HepG2 (cell line): ENCODE results near the gene SKI. TPM values are rescaled to one million over a fixed set of nuclear protein-coding genes. Genes with fewer than 3 reads are reported as not detected.

Experiments used
- ATAC-seq: fragments of 200-7000 bp; cut with Tn5 transposase; 3 replicates; pipeline ENCODE4 v1.9.1; 2020; ENCODE audit warnings: mild to moderate bottlenecking, moderate library complexity
- BruUV-seq: library from RNA; stranded (reverse); fragments of 400-500 nt; replicated peaks from 2 replicates; lab custom pipeline; 2021; lab: Mats Ljungman, UMichigan
- CTCF ChIA-PET: fragments of 300-600 bp; formaldehyde crosslinking; extraction: SDS; loops from one replicate; lab custom pipeline; 2021; ENCODE audit warnings: low total read pairs, inconsistent platforms, low intra/inter-chr PET ratio; lab: Yijun Ruan, JAX
- POLR2A ChIA-PET: fragments of 350-600 bp; sonication (Branson Sonifier 250); formaldehyde crosslinking; loops from one replicate; lab custom pipeline; 2020; ENCODE audit warnings: antibody characterized with exemption, inconsistent platforms; lab: Yijun Ruan, JAX
- DNase-seq: peaks from one replicate; pipeline ENCODE4 v3.0.0-alpha.2; 2015; ENCODE audit warnings: low spot score
- FAIRE-seq: peaks from 3 replicates; lab custom pipeline; 2011; peaks lifted over from hg19 to GRCh38; lab: Jason Lieb, UNC
- H2AFZ ChIP-seq: one replicate; pipeline ENCODE4 v1.6.1; 2011; ENCODE audit warnings: low read length, inconsistent platforms
- H3K27ac ChIP-seq: fragments of 300-600 bp; 3 replicates; pipeline ENCODE4 v1.8.0; 2011; ENCODE audit warnings: mixed run types, mild to moderate bottlenecking, mixed read lengths, low read length, inconsistent platforms; ENCODE audit not compliant: insufficient read depth; ENCODE audit errors: extremely low read length
- H3K27me3 ChIP-seq, 2 experiments: fragments of 200-600 bp in 1 of 2; 2 replicates in 1 of 2; 3 replicates in 1 of 2; pipeline versions ENCODE4 v1.6.0 to v1.8.0; 2011; ENCODE audit warnings: low read length in 2 of 2, mild to moderate bottlenecking in 2 of 2, moderate library complexity in 2 of 2, inconsistent platforms in 1 of 2; ENCODE audit not compliant: insufficient read depth in 2 of 2, control insufficient read depth in 1 of 2
- H3K36me3 ChIP-seq, 2 experiments: fragments of 200-600 bp in 1 of 2; replicated peaks in 1 of 2; 2 replicates in 1 of 2; 3 replicates in 1 of 2; pipeline versions ENCODE4 v1.5.1 to v1.8.0; 2011; ENCODE audit warnings: low read length in 2 of 2, inconsistent platforms in 1 of 2; ENCODE audit not compliant: insufficient read depth in 2 of 2, control insufficient read depth in 1 of 2
- H3K4me1 ChIP-seq: 2 replicates; pipeline ENCODE4 v1.5.1; 2012; ENCODE audit warnings: low read length, inconsistent platforms; ENCODE audit not compliant: insufficient read depth
- H3K4me2 ChIP-seq: 2 replicates; pipeline ENCODE4 v1.6.0; 2011; ENCODE audit warnings: low read depth, low read length, inconsistent platforms
- H3K4me3 ChIP-seq, 3 experiments: fragments of 200-600 bp in 1 of 3; sonication (generic), shearing (Covaris generic) in 1 of 3; replicated peaks in 1 of 3; 2 replicates each; pipeline ENCODE4 v1.5.1; 2011 to 2016; ENCODE audit warnings: low read length in 3 of 3, inconsistent platforms in 2 of 3, low read depth in 2 of 3, mild to moderate bottlenecking in 2 of 3, control low read depth in 1 of 3, mixed read lengths in 1 of 3; ENCODE audit not compliant: insufficient read depth in 1 of 3
- H3K79me2 ChIP-seq: one replicate; pipeline ENCODE4 v1.6.1; 2011; ENCODE audit warnings: low read length, inconsistent platforms; ENCODE audit not compliant: insufficient read depth
- H3K9ac ChIP-seq: 2 replicates; pipeline ENCODE4 v1.6.0; 2011; ENCODE audit warnings: mild to moderate bottlenecking, low read depth, low read length, inconsistent platforms; ENCODE audit not compliant: insufficient read depth
- H3K9me3 ChIP-seq: 2 replicates; pipeline ENCODE4 v1.5.1; 2012; ENCODE audit warnings: mild to moderate bottlenecking, low read length
- H4K20me1 ChIP-seq: 2 replicates; pipeline ENCODE4 v1.6.0; 2011; ENCODE audit warnings: inconsistent platforms, mild to moderate bottlenecking, low read length, moderate library complexity; ENCODE audit not compliant: insufficient read depth
- CENPT ChIP-seq: sonication (generic); formaldehyde crosslinking; IDR thresholded peaks from 2 replicates; pipeline ENCODE4 v1.8.0; 2022; ENCODE audit warnings: low read depth, mild to moderate bottlenecking, moderate library complexity, missing genetic modification reagents
- HNRNPL ChIP-seq: fragments of 200-400 bp; formaldehyde crosslinking; IDR thresholded peaks from 2 replicates; pipeline ENCODE4 v1.6.1; 2017; ENCODE audit warnings: mild to moderate bottlenecking, low read depth, low read length
- MTA1 ChIP-seq: sonication (generic); formaldehyde crosslinking; IDR thresholded peaks from 2 replicates; pipeline ENCODE4 v1.4.0; 2020; ENCODE audit warnings: missing genetic modification reagents, mild to moderate bottlenecking, borderline replicate concordance
- NFATC3 ChIP-seq: sonication (generic); formaldehyde crosslinking; IDR thresholded peaks from 2 replicates; pipeline ENCODE4 v1.5.1; 2020; ENCODE audit warnings: mild to moderate bottlenecking, missing genetic modification reagents
- POLR2G ChIP-seq: fragments of 200-400 bp; formaldehyde crosslinking; IDR thresholded peaks from 2 replicates; pipeline ENCODE4 v1.6.1; 2018; ENCODE audit warnings: mild to moderate bottlenecking, low read depth, low read length, moderate library complexity
- PPARG ChIP-seq: conservative IDR thresholded peaks from 2 replicates; pipeline ENCODE4 v1.6.1; 2016; ENCODE audit warnings: missing biosample characterization, missing genetic modification reagents
- SALL1 ChIP-seq: sonication (generic); formaldehyde crosslinking; IDR thresholded peaks from 2 replicates; pipeline ENCODE4 v1.8.0; 2022; ENCODE audit warnings: mild to moderate bottlenecking, missing genetic modification reagents
- SNAI1 ChIP-seq: sonication (generic); formaldehyde crosslinking; IDR thresholded peaks from 2 replicates; pipeline ENCODE4 v1.5.0; 2020; ENCODE audit warnings: mild to moderate bottlenecking, missing genetic modification reagents, borderline replicate concordance
- XRCC5 ChIP-seq: fragments of 200-400 bp; formaldehyde crosslinking; optimal IDR thresholded peaks from 2 replicates; pipeline ENCODE3; 2017; ENCODE audit warnings: mild to moderate bottlenecking, low read length
- ZNF121 ChIP-seq: sonication (generic); formaldehyde crosslinking; IDR thresholded peaks from 2 replicates; pipeline ENCODE4 v1.5.0; 2020; ENCODE audit warnings: mild to moderate bottlenecking, missing genetic modification reagents
- ZNF367 ChIP-seq: sonication (generic); formaldehyde crosslinking; IDR thresholded peaks from 2 replicates; pipeline ENCODE4 v1.4.0; 2020; ENCODE audit warnings: missing genetic modification reagents, borderline replicate concordance
- WGBS: methylation state at CpG from one replicate; pipeline ENCODE4 v1.1.6; 2017; ENCODE audit warnings: low lambda C conversion rate; 5-methylcytosine and 5-hydroxymethylcytosine counted together
- in situ Hi-C: cut with HindIII; loops from 2 replicates; pipeline ENCODE4 v1.10.0; 2017; ENCODE audit warnings: low pct_unique_long_range_greater_than_20kb; ENCODE audit not compliant: extremely low pct_ligation_motif_present
- intact Hi-C: fragments of 100-400 bp; cut with micrococcal nuclease; formaldehyde crosslinking; loops from one replicate; pipeline ENCODE4 v1.10.0; 2022; ENCODE audit not compliant: unreplicated experiment
- polyA plus RNA-seq, 8 experiments: library from polyadenylated mRNA; depleted of rRNA in 3 of 8; stranded (reverse) in 7 of 8; unstranded in 1 of 8; fragments of >200 nt; fragmentation: Illumina TruSeq in 4 of 8; extraction: Trizol in 4 of 8; gene quantifications; 2 replicates each; pipeline versions ENCODE4 v1.2.1 to v1.2.3, GENCODE V29; 2011 to 2016; ENCODE audit warnings: low read depth in 4 of 8, missing spikeins in 1 of 8, mixed read lengths in 1 of 8; ENCODE audit not compliant: insufficient read depth in 1 of 8
- total RNA-seq, 5 experiments: library from RNA; depleted of rRNA; stranded (reverse); fragments of >200 nt; fragmentation: Illumina TruSeq; extraction: Trizol; gene quantifications; 2 replicates each; pipeline ENCODE4 v1.2.3, GENCODE V29; 2016; ENCODE audit warnings: low read depth in 1 of 5
- TF ChIP-seq, protein P1 (sequence below): sonication (generic); formaldehyde crosslinking; IDR thresholded peaks from 2 replicates; pipeline ENCODE4 v1.9.0; 2021; ENCODE audit warnings: missing genetic modification reagents, mild to moderate bottlenecking, borderline replicate concordance
- TF ChIP-seq, protein P2 (sequence below): IDR thresholded peaks from 2 replicates; pipeline ENCODE4 v1.6.1; 2016; ENCODE audit warnings: low read depth

Gene SKI
- total and polyA plus RNA-seq, 2 of the 13 experiments (the other 11 are each of a cell fraction or from before 2014, with no cell fraction given), result 4.7 to 6.9 TPM

DNA sequence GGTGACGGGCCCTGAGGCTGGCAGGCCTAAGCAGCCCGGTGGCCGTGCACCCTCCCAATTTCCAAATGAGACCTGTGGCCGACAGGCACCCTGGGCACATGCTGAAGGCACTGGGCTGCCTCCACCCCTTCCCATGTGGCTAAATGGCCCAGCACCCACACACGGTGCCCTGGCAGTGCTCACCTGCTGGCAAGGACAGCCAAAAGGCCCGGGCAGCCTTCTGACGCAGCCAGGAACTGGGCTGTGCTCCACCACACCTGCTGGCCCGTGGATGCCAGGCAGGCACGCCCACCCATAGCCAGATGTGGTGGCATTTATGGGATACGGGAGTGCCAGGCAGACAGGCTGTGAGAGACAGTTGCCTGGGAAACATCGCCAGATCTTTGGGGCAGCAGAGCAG is 29.5 kb upstream of the SKI start:
- Histone ChIP-seq H4K20me1 (no peaks in the 10 kb centered on the region), H3K4me2 (peak overlapping the region; percentile 86), H3K9ac (no peak overlapping the region), H3K27ac (no peak overlapping the region), H3K4me1 (peaks cover 75% of the 10 kb centered on the region), H3K4me3 (no peak overlapping the region), H3K36me3 (no peaks in the 10 kb centered on the region), H2AFZ (no peak overlapping the region), H3K9me3 (no peaks in the 10 kb centered on the region), H3K27me3 (peaks cover 0 to 17% of the 10 kb centered on the region in 2 experiments; a peak in 4 of 5 replicates), H3K79me2 (peaks cover 4% of the 10 kb centered on the region)
- POLR2A ChIA-PET, result interaction anchor here (0.5 to 1.5 kb wide), 8 partner anchors 9 to 193 kb away, joined by 3 to 21 read pairs (median 6); partner anchors contain the start of genes MORN1 and RER1
- BruUV-seq, result no TSS peak
- TF ChIP-seq HNRNPL (peak; percentile 74; the same call in 1 of the 2 replicates), ZNF367 (CRISPR knock-in tag) (no peak), XRCC5 (peak; percentile 7), MTA1 (peak; percentile 18; the same call in 1 of the 2 replicates), PPARG (no peak)
- ATAC-seq (no peak), DNase-seq (no peak), FAIRE-seq (no peak)
- in situ Hi-C loops, result loop anchor here (5.0 to 25.0 kb wide), 2 partner anchors 34 to 314 kb away; no protein-coding TSS in a partner anchor
- WGBS, result no CpG with 5 or more reads among the region's 11 CpGs
- intact Hi-C loops, result loop anchor here (5.0 kb wide), 1 partner anchor 34 kb away; no protein-coding TSS in a partner anchor
- CTCF ChIA-PET, result no interaction called here

DNA sequence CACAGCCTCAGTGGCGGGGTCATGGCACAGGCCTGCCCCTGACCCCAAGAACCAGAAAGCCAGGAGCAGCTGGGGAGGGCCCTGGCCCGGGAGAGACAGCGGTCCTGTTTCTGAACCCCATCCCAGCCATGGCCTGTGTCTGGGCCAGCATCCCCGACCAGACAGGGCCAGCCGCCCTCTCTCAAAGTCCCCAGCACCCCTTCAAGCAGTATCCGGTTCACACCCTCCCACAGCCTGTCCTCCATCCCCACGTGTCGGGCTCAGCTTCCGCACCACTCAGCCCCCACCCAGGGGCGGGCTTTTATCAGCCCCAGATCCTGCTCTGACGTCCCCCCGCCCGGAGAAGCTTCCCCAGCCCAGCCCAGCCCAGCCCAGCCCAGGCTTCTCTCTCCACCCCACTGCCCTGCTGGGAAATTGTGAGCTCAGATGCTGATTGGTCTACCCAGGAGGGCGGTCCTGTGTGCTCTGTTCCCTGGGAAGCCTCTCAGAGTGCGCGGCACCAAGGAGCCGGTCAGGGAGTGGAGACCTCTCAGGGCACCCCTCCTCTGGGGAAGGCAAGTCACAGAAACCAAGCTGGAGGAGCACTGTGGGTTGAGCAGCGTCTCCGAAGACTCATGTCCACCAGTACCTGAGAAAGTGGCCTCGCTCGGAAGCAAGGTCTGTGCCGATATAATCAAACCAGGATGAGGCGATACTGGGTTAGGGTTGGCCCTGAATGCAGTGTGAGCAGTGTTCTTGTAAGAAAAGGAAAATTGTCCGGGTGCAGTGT is 28.9 kb upstream of the SKI start:
- Histone ChIP-seq H2AFZ (no peak overlapping the region), H3K4me2 (peak overlapping the region; percentile 86), H3K9ac (0 out of 2 replicates have a peak overlapping the region, but pooled peaks have one; percentile 29), H3K4me3 (peak overlapping the region; percentile 47 to 64 (median 49); a peak in 5 of 6 replicates), H3K27ac (no peak overlapping the region), H4K20me1 (no peaks in the 10 kb centered on the region), H3K4me1 (peaks cover 82% of the 10 kb centered on the region), H3K9me3 (no peaks in the 10 kb centered on the region), H3K79me2 (no peaks in the 10 kb centered on the region), H3K27me3 (peaks cover 0 to 20% of the 10 kb centered on the region in 2 experiments; a peak in 4 of 5 replicates), H3K36me3 (no peaks in the 10 kb centered on the region)
- DNase-seq (peak; percentile 63), ATAC-seq (peak; percentile 65), FAIRE-seq (no peak)
- in situ Hi-C loops (loop anchor here (5.0 to 25.0 kb wide), 2 partner anchors 33 to 313 kb away; no protein-coding TSS in a partner anchor), intact Hi-C loops (loop anchor here (5.0 kb wide), 1 partner anchor 33 kb away; no protein-coding TSS in a partner anchor)
- POLR2A ChIA-PET, result interaction anchor here (0.5 to 1.5 kb wide), 9 partner anchors 9 to 192 kb away, joined by 3 to 21 read pairs (median 5); partner anchors contain the start of genes MORN1 and RER1
- CTCF ChIA-PET, result no interaction called here
- 47% methylated on average over 20 of the region's 24 CpGs for WGBS
- no TSS peak for BruUV-seq
- no peak for TF ChIP-seq ZNF121 (CRISPR knock-in tag)
- TF ChIP-seq, protein P1, sequence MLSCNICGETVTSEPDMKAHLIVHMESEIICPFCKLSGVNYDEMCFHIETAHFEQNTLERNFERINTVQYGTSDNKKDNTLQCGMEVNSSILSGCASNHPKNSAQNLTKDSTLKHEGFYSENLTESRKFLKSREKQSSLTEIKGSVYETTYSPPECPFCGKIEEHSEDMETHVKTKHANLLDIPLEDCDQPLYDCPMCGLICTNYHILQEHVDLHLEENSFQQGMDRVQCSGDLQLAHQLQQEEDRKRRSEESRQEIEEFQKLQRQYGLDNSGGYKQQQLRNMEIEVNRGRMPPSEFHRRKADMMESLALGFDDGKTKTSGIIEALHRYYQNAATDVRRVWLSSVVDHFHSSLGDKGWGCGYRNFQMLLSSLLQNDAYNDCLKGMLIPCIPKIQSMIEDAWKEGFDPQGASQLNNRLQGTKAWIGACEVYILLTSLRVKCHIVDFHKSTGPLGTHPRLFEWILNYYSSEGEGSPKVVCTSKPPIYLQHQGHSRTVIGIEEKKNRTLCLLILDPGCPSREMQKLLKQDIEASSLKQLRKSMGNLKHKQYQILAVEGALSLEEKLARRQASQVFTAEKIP, result no peak
- TF ChIP-seq CENPT (CRISPR knock-in tag), result no peak
- 0 out of 2 replicates have a peak, but pooled peaks have one; percentile 5 for TF ChIP-seq SALL1
- TF ChIP-seq POLR2G, result 0 out of 2 replicates have a peak, but pooled peaks have one; percentile 33
- no peak for TF ChIP-seq SNAI1 (CRISPR knock-in tag)
- TF ChIP-seq NFATC3 (CRISPR knock-in tag), result no peak
- TF ChIP-seq, protein P2, sequence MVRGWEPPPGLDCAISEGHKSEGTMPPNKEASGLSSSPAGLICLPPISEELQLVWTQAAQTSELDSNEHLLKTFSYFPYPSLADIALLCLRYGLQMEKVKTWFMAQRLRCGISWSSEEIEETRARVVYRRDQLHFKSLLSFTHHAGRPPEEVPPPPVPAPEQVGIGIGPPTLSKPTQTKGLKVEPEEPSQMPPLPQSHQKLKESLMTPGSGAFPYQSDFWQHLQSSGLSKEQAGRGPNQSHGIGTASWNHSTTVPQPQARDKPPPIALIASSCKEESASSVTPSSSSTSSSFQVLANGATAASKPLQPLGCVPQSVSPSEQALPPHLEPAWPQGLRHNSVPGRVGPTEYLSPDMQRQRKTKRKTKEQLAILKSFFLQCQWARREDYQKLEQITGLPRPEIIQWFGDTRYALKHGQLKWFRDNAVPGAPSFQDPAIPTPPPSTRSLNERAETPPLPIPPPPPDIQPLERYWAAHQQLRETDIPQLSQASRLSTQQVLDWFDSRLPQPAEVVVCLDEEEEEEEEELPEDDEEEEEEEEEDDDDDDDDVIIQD (CRISPR knock-in tag), result 0 out of 2 replicates have a peak, but pooled peaks have one; percentile 26
